Right lobe of liver (tissue), 4 donors: Measurements from ENCODE around the gene WDR45.

Experiments used
- POLR2A ChIP-seq: fragments of 450-650 bp; IDR thresholded peaks from one replicate; pipeline ENCODE4 v1.6.1; 2017; ENCODE audit warnings: antibody characterized with exemption, mild to moderate bottlenecking
- TF ChIP-seq, protein P1 (sequence below), 4 donors: fragments of 200-600 bp in 3 of 4; fragments of 450-650 bp in 1 of 4; IDR thresholded peaks; one replicate each; pipeline versions ENCODE4 v1.5.1 to v1.8.0; 2016 to 2022; ENCODE audit warnings: antibody characterized with exemption in 4 of 4, mild to moderate bottlenecking in 2 of 4
- donor health status: DM: no; HTN: no; CAD: no.
- donor health status: DM: no; HTN: no; CAD: no.
- donor health status: DM: no; HTN: yes; CAD: no.

GRCh38 chrX:49060914-49061313, 18.8 kb downstream of the WDR45 start:
- TF ChIP-seq, protein P1, sequence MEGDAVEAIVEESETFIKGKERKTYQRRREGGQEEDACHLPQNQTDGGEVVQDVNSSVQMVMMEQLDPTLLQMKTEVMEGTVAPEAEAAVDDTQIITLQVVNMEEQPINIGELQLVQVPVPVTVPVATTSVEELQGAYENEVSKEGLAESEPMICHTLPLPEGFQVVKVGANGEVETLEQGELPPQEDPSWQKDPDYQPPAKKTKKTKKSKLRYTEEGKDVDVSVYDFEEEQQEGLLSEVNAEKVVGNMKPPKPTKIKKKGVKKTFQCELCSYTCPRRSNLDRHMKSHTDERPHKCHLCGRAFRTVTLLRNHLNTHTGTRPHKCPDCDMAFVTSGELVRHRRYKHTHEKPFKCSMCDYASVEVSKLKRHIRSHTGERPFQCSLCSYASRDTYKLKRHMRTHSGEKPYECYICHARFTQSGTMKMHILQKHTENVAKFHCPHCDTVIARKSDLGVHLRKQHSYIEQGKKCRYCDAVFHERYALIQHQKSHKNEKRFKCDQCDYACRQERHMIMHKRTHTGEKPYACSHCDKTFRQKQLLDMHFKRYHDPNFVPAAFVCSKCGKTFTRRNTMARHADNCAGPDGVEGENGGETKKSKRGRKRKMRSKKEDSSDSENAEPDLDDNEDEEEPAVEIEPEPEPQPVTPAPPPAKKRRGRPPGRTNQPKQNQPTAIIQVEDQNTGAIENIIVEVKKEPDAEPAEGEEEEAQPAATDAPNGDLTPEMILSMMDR (IDR thresholded peaks at IDR 0.05) = no peak
- TF ChIP-seq POLR2A = no peak
